Thyroid gland (tissue), 4 donors: ENCODE results near the gene CNDP2. TPM values are rescaled to one million over a fixed set of nuclear protein-coding genes. Genes with fewer than 3 reads are reported as not detected.

Source experiments
- DNase-seq, 2 donors: peaks; one replicate each; pipeline ENCODE4 v3.0.0-alpha.2; 2019
- H3K27ac ChIP-seq, 3 donors: fragments of 200-600 bp; sonication (generic); 1 replicate in 2 of 3; 2 replicates in 1 of 3; pipeline ENCODE4 v1.5.1; 2016 to 2019; ENCODE audit warnings: mild to moderate bottlenecking in 1 of 3, moderate library complexity in 1 of 3
- H3K27me3 ChIP-seq: fragments of 200-600 bp; sonication (generic); one replicate; pipeline ENCODE4 v1.5.1; 2019
- H3K36me3 ChIP-seq, 2 donors: fragments of 200-600 bp; sonication (generic); one replicate each; pipeline ENCODE4 v1.5.1; 2016 to 2019
- H3K4me1 ChIP-seq, 2 donors: fragments of 200-600 bp; sonication (generic); one replicate each; pipeline ENCODE4 v1.5.1; 2017 to 2019
- H3K4me3 ChIP-seq, 3 donors: fragments of 200-600 bp; sonication (generic); replicated peaks in 1 of 3; 1 replicate in 2 of 3; 2 replicates in 1 of 3; pipeline ENCODE4 v1.5.1; 2016; ENCODE audit warnings: mild to moderate bottlenecking in 1 of 3
- H3K9me3 ChIP-seq: fragments of 200-600 bp; sonication (generic); one replicate; pipeline ENCODE4 v1.5.1; 2017
- POLR2A ChIP-seq, 2 donors: fragments of 450-650 bp; IDR thresholded peaks; one replicate each; pipeline ENCODE4 v1.6.1; 2017; ENCODE audit warnings: antibody characterized with exemption in 2 of 2, mild to moderate bottlenecking in 2 of 2, moderate library complexity in 1 of 2
- WGBS, 2 donors: methylation state at CpG; one replicate each; pipeline ENCODE4 v1.1.5; 2017; 5-methylcytosine and 5-hydroxymethylcytosine counted together
- intact Hi-C: fragments of 100-400 bp; cut with DNase I; formaldehyde crosslinking; loops from one replicate; pipeline ENCODE4 v1.15.1; 2023
- total RNA-seq, 4 donors: library from RNA; depleted of rRNA; stranded (reverse); fragments of >200 nt; gene quantifications; one replicate each; pipeline ENCODE4 v1.2.3, GENCODE V29; 2016
- TF ChIP-seq, protein P1 (sequence below), 6 experiments: fragments of 200-600 bp in 3 of 6; fragments of 450-650 bp in 3 of 6; sonication (generic) in 3 of 6; IDR thresholded peaks; one replicate each; pipeline ENCODE4 v1.5.1; 2016 to 2019; ENCODE audit warnings: antibody characterized with exemption in 6 of 6, mild to moderate bottlenecking in 2 of 6, inconsistent platforms in 1 of 6, moderate library complexity in 1 of 6

Gene CNDP2
- total RNA-seq, 4 donors from 2014 or later = 249 to 437 (median 301) TPM

DNA sequence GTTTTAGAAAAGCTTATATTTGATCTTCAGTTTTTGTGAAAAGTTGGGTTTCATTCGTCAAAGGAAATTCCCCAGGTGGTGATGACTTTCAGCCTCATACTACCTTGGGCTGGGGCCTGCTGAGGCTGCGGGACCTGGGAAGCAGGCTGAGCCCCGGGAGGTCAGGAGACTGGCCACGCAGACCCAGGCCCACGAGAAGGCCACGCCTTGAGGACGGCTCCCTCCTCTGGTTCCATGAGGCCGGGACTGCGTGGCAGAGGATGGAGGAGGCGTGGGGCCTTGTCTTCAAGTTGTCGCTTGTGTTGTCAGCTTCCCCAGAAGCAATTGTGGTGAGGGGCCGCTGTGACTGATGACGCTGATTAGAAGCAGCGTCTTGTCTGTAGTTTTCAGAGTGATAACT, 11.8 kb downstream of the CNDP2 start:
- Histone ChIP-seq H3K27ac (peak overlapping the region; percentile 58 to 71 (median 60)), H3K9me3 (no peaks in the 10 kb centered on the region), H3K27me3 (no peaks in the 10 kb centered on the region), H3K4me3 (no peak overlapping the region), H3K4me1 (peaks cover 17 to 24% of the 10 kb centered on the region in 2 donors), H3K36me3 (peaks cover 50 to 81% of the 10 kb centered on the region in 2 donors)
- TF ChIP-seq, protein P1, sequence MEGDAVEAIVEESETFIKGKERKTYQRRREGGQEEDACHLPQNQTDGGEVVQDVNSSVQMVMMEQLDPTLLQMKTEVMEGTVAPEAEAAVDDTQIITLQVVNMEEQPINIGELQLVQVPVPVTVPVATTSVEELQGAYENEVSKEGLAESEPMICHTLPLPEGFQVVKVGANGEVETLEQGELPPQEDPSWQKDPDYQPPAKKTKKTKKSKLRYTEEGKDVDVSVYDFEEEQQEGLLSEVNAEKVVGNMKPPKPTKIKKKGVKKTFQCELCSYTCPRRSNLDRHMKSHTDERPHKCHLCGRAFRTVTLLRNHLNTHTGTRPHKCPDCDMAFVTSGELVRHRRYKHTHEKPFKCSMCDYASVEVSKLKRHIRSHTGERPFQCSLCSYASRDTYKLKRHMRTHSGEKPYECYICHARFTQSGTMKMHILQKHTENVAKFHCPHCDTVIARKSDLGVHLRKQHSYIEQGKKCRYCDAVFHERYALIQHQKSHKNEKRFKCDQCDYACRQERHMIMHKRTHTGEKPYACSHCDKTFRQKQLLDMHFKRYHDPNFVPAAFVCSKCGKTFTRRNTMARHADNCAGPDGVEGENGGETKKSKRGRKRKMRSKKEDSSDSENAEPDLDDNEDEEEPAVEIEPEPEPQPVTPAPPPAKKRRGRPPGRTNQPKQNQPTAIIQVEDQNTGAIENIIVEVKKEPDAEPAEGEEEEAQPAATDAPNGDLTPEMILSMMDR (IDR thresholded peaks at IDR 0.05) = no peak
- TF ChIP-seq POLR2A (IDR thresholded peaks at IDR 0.05) = no peak
- intact Hi-C loops = no loop called here
- WGBS, 2 donors = 81 to 89% methylated on average over 13 to 14 of the region's 14 CpGs
- DNase-seq = no peak

DNA sequence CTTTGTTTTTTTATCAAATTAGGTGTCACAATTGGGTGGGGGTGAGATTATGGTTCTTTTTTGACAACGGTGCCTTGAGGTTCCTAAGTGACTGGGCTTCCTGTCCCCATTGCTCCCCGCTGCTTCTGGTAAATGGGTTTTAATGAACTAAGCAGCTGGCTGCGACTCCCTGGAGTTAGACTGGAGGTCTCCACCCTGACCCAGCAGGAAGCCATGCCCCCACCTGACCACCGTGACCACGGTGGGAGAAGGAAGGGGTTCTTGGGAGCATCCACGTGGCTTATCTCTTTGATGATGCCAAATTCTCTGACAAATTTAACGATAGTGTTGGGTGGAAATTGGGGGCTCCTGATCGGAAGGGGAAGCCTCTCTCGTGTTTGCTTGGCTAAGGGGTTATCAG, 12.2 kb downstream of the CNDP2 start:
- WGBS, 2 donors = 86 to 87% methylated on average over 9 of the region's 9 CpGs
- Histone ChIP-seq H3K4me3 (no peak overlapping the region), H3K27ac (no peak overlapping the region), H3K27me3 (no peaks in the 10 kb centered on the region), H3K9me3 (no peaks in the 10 kb centered on the region), H3K36me3 (peaks cover 50 to 81% of the 10 kb centered on the region in 2 donors), H3K4me1 (peaks cover 17 to 25% of the 10 kb centered on the region in 2 donors)
- intact Hi-C loops = no loop called here
- no peak for TF ChIP-seq POLR2A (IDR thresholded peaks at IDR 0.05)
- TF ChIP-seq, protein P1 (IDR thresholded peaks at IDR 0.05) = no peak
- no peak for DNase-seq

DNA sequence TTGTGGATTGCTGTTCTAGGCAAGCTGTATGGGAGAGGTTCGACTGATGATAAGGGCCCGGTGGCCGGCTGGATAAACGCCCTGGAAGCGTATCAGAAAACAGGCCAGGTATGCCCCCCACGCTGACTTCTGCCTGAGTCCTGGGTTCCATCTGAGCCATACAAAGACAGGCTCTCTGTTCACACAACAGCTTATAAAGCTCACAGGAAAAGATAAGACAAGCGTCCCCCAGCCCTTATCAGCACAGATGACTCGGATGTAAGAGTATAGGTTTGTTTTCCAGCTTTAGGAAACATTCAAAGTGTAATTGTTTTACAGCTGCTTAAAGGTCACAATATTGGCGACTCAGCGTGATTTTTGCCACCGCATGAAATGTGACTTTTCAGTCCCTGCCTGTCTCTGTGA, 12.7 kb downstream of the CNDP2 start:
- no peaks in the 10 kb centered on the region for H3K9me3 ChIP-seq
- H3K27me3 ChIP-seq = no peaks in the 10 kb centered on the region
- H3K36me3 ChIP-seq = peaks cover 51 to 81% of the 10 kb centered on the region in 2 donors
- TF ChIP-seq, protein P1 (IDR thresholded peaks at IDR 0.05) = no peak
- TF ChIP-seq POLR2A (IDR thresholded peaks at IDR 0.05) = no peak
- H3K4me3 ChIP-seq = no peak overlapping the region
- no peak for DNase-seq
- no peak overlapping the region for H3K27ac ChIP-seq
- peaks cover 17 to 29% of the 10 kb centered on the region in 2 donors for H3K4me1 ChIP-seq
- intact Hi-C loops = no loop called here
- 93 to 94% methylated on average over 11 of the region's 11 CpGs for WGBS, 2 donors

DNA sequence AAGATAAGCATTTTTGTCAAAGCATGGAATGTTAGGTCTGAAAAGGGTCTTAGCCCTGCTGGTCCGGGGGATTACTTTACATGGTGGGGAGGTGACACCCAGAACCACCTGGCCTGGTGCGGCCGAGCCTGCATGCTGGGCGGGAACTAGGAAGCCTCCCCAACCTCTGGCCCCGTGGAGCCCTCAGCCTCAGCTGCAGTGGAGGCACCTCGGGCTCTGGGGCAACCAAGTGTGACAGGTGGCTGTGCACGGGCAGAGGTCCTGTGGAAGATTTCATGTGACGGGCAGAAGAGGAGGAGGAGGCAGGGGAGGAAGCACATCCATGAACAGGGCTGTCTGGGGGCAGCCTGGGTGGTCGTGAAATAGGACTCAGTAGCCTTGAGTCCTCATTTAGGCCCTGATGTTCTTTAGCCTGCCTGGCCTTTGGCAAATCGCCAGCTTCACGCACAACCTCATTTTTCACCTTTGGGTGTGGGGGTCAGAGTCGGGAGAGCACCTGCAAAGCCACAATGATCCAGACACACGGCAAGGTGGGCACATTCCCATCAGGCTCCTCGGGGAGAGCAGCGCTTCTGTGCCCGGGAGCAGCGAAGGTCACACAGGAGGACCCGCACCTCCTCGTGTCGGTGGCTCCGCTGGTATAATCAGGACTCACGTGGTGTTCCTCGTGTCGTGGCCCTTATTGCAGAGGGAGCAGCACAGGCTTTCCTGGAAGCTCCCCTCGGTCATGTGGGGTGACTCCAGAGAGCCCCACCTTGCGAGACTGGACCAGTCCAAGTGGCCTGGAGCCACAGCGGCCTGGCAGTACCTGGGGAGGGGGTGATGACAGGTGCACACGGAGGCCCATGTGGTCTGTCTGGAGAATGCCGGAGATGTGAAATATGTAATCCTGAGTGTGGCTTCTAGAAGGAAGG, 13.9 kb downstream of the CNDP2 start:
- no peaks in the 10 kb centered on the region for H3K9me3 ChIP-seq
- H3K4me3 ChIP-seq = no peak overlapping the region
- peaks cover 56 to 75% of the 10 kb centered on the region in 2 donors for H3K36me3 ChIP-seq
- TF ChIP-seq, protein P1 (IDR thresholded peaks at IDR 0.05) = no peak
- no peak for TF ChIP-seq POLR2A (IDR thresholded peaks at IDR 0.05)
- 83 to 89% methylated on average over 21 to 29 of the region's 29 CpGs for WGBS, 2 donors
- H3K27me3 ChIP-seq = no peaks in the 10 kb centered on the region
- H3K27ac ChIP-seq = no peak overlapping the region
- intact Hi-C loops = no loop called here
- DNase-seq = no peak
- H3K4me1 ChIP-seq = peaks cover 17 to 31% of the 10 kb centered on the region in 2 donors

DNA sequence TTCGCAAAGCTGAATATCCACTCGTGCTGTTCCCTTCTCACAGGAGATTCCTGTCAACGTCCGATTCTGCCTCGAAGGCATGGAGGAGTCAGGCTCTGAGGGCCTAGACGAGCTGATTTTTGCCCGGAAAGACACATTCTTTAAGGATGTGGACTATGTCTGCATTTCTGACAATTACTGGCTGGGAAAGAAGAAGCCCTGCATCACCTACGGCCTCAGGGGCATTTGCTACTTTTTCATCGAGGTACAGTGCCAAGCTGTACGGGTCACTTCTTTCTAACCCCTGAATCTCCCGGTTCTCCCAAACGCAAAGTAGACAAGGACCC, 14.6 kb downstream of the CNDP2 start:
- intact Hi-C loops = no loop called here
- H3K27me3 ChIP-seq = no peaks in the 10 kb centered on the region
- H3K4me1 ChIP-seq = peaks cover 17 to 30% of the 10 kb centered on the region in 2 donors
- no peak overlapping the region for H3K4me3 ChIP-seq
- TF ChIP-seq, protein P1 (IDR thresholded peaks at IDR 0.05) = no peak
- H3K9me3 ChIP-seq = no peaks in the 10 kb centered on the region
- 91% methylated on average over 12 of the region's 12 CpGs for WGBS, 2 donors
- no peak for DNase-seq
- H3K36me3 ChIP-seq = peaks cover 60 to 81% of the 10 kb centered on the region in 2 donors
- H3K27ac ChIP-seq = no peak overlapping the region
